HepG2 (cell line): ENCODE data around the gene PRKN. TPM values are rescaled to one million over a fixed set of nuclear protein-coding genes. Genes with fewer than 3 reads are reported as not detected.

ENCODE experiments used
- ATAC-seq: fragments of 200-7000 bp; cut with Tn5 transposase; 3 replicates; pipeline ENCODE4 v1.9.1; 2020; ENCODE audit warnings: mild to moderate bottlenecking, moderate library complexity
- BruUV-seq: library from RNA; stranded (reverse); fragments of 400-500 nt; replicated peaks from 2 replicates; lab custom pipeline; 2021; lab: Mats Ljungman, UMichigan
- CTCF ChIA-PET: fragments of 300-600 bp; formaldehyde crosslinking; extraction: SDS; loops from one replicate; lab custom pipeline; 2021; ENCODE audit warnings: low total read pairs, inconsistent platforms, low intra/inter-chr PET ratio; lab: Yijun Ruan, JAX
- POLR2A ChIA-PET: fragments of 350-600 bp; sonication (Branson Sonifier 250); formaldehyde crosslinking; loops from one replicate; lab custom pipeline; 2020; ENCODE audit warnings: antibody characterized with exemption, inconsistent platforms; lab: Yijun Ruan, JAX
- DNase-seq: peaks from one replicate; pipeline ENCODE4 v3.0.0-alpha.2; 2015; ENCODE audit warnings: low spot score
- FAIRE-seq: peaks from 3 replicates; lab custom pipeline; 2011; peaks lifted over from hg19 to GRCh38; lab: Jason Lieb, UNC
- H2AFZ ChIP-seq: one replicate; pipeline ENCODE4 v1.6.1; 2011; ENCODE audit warnings: low read length, inconsistent platforms
- H3K27ac ChIP-seq: fragments of 300-600 bp; 3 replicates; pipeline ENCODE4 v1.8.0; 2011; ENCODE audit warnings: mixed run types, mild to moderate bottlenecking, mixed read lengths, low read length, inconsistent platforms; ENCODE audit not compliant: insufficient read depth; ENCODE audit errors: extremely low read length
- H3K27me3 ChIP-seq, 2 experiments: fragments of 200-600 bp in 1 of 2; 2 replicates in 1 of 2; 3 replicates in 1 of 2; pipeline versions ENCODE4 v1.6.0 to v1.8.0; 2011; ENCODE audit warnings: low read length in 2 of 2, mild to moderate bottlenecking in 2 of 2, moderate library complexity in 2 of 2, inconsistent platforms in 1 of 2; ENCODE audit not compliant: insufficient read depth in 2 of 2, control insufficient read depth in 1 of 2
- H3K36me3 ChIP-seq, 2 experiments: fragments of 200-600 bp in 1 of 2; replicated peaks in 1 of 2; 2 replicates in 1 of 2; 3 replicates in 1 of 2; pipeline versions ENCODE4 v1.5.1 to v1.8.0; 2011; ENCODE audit warnings: low read length in 2 of 2, inconsistent platforms in 1 of 2; ENCODE audit not compliant: insufficient read depth in 2 of 2, control insufficient read depth in 1 of 2
- H3K4me1 ChIP-seq: 2 replicates; pipeline ENCODE4 v1.5.1; 2012; ENCODE audit warnings: low read length, inconsistent platforms; ENCODE audit not compliant: insufficient read depth
- H3K4me2 ChIP-seq: 2 replicates; pipeline ENCODE4 v1.6.0; 2011; ENCODE audit warnings: low read depth, low read length, inconsistent platforms
- H3K4me3 ChIP-seq, 3 experiments: fragments of 200-600 bp in 1 of 3; sonication (generic), shearing (Covaris generic) in 1 of 3; replicated peaks in 1 of 3; 2 replicates each; pipeline ENCODE4 v1.5.1; 2011 to 2016; ENCODE audit warnings: low read length in 3 of 3, inconsistent platforms in 2 of 3, low read depth in 2 of 3, mild to moderate bottlenecking in 2 of 3, control low read depth in 1 of 3, mixed read lengths in 1 of 3; ENCODE audit not compliant: insufficient read depth in 1 of 3
- H3K79me2 ChIP-seq: one replicate; pipeline ENCODE4 v1.6.1; 2011; ENCODE audit warnings: low read length, inconsistent platforms; ENCODE audit not compliant: insufficient read depth
- H3K9ac ChIP-seq: 2 replicates; pipeline ENCODE4 v1.6.0; 2011; ENCODE audit warnings: mild to moderate bottlenecking, low read depth, low read length, inconsistent platforms; ENCODE audit not compliant: insufficient read depth
- H3K9me3 ChIP-seq: 2 replicates; pipeline ENCODE4 v1.5.1; 2012; ENCODE audit warnings: mild to moderate bottlenecking, low read length
- H4K20me1 ChIP-seq: 2 replicates; pipeline ENCODE4 v1.6.0; 2011; ENCODE audit warnings: inconsistent platforms, mild to moderate bottlenecking, low read length, moderate library complexity; ENCODE audit not compliant: insufficient read depth
- ATF1 ChIP-seq: IDR thresholded peaks from 2 replicates; pipeline ENCODE4 v1.6.1; 2016; ENCODE audit warnings: mild to moderate bottlenecking, control low read depth
- IKZF5 ChIP-seq: IDR thresholded peaks from 2 replicates; pipeline ENCODE4 v1.6.1; 2018; ENCODE audit warnings: missing genetic modification reagents, mild to moderate bottlenecking, missing compliant biosample characterization
- IRF2 ChIP-seq: IDR thresholded peaks from 2 replicates; pipeline ENCODE4 v1.6.1; 2018; ENCODE audit warnings: missing genetic modification reagents, missing compliant biosample characterization
- MXI1 ChIP-seq: IDR thresholded peaks from 3 replicates; pipeline ENCODE4 v1.6.1; 2012; ENCODE audit warnings: low read depth, low read length, inconsistent platforms, borderline replicate concordance
- RBFOX2 ChIP-seq: fragments of 200-400 bp; formaldehyde crosslinking; IDR thresholded peaks from 2 replicates; pipeline ENCODE4 v1.6.1; 2017; ENCODE audit warnings: low read depth, mild to moderate bottlenecking, low read length
- RFX5 ChIP-seq: IDR thresholded peaks from 2 replicates; pipeline ENCODE4 v1.6.1; 2011; ENCODE audit warnings: low read depth, low read length, improper control_type of control experiment
- TGIF2 ChIP-seq: IDR thresholded peaks from 2 replicates; pipeline ENCODE4 v1.6.1; 2016; ENCODE audit warnings: control low read depth, missing compliant biosample characterization
- ZNF275 ChIP-seq: sonication (generic); formaldehyde crosslinking; IDR thresholded peaks from 2 replicates; pipeline ENCODE4 v1.8.0; 2022; ENCODE audit warnings: missing genetic modification reagents, mild to moderate bottlenecking, inconsistent platforms, borderline replicate concordance
- ZNF367 ChIP-seq: sonication (generic); formaldehyde crosslinking; IDR thresholded peaks from 2 replicates; pipeline ENCODE4 v1.4.0; 2020; ENCODE audit warnings: missing genetic modification reagents, borderline replicate concordance
- ZNF570 ChIP-seq: sonication (generic); formaldehyde crosslinking; IDR thresholded peaks from 2 replicates; pipeline ENCODE4 v1.4.0; 2020; ENCODE audit warnings: mild to moderate bottlenecking, missing genetic modification reagents, borderline replicate concordance
- WGBS: methylation state at CpG from one replicate; pipeline ENCODE4 v1.1.6; 2017; ENCODE audit warnings: low lambda C conversion rate; 5-methylcytosine and 5-hydroxymethylcytosine counted together
- in situ Hi-C: cut with HindIII; loops from 2 replicates; pipeline ENCODE4 v1.10.0; 2017; ENCODE audit warnings: low pct_unique_long_range_greater_than_20kb; ENCODE audit not compliant: extremely low pct_ligation_motif_present
- intact Hi-C: fragments of 100-400 bp; cut with micrococcal nuclease; formaldehyde crosslinking; loops from one replicate; pipeline ENCODE4 v1.10.0; 2022; ENCODE audit not compliant: unreplicated experiment
- polyA plus RNA-seq, 8 experiments: library from polyadenylated mRNA; depleted of rRNA in 3 of 8; stranded (reverse) in 7 of 8; unstranded in 1 of 8; fragments of >200 nt; fragmentation: Illumina TruSeq in 4 of 8; extraction: Trizol in 4 of 8; gene quantifications; 2 replicates each; pipeline versions ENCODE4 v1.2.1 to v1.2.3, GENCODE V29; 2011 to 2016; ENCODE audit warnings: low read depth in 4 of 8, missing spikeins in 1 of 8, mixed read lengths in 1 of 8; ENCODE audit not compliant: insufficient read depth in 1 of 8
- total RNA-seq, 5 experiments: library from RNA; depleted of rRNA; stranded (reverse); fragments of >200 nt; fragmentation: Illumina TruSeq; extraction: Trizol; gene quantifications; 2 replicates each; pipeline ENCODE4 v1.2.3, GENCODE V29; 2016; ENCODE audit warnings: low read depth in 1 of 5
- TF ChIP-seq, protein P1 (sequence below): IDR thresholded peaks from 2 replicates; pipeline ENCODE4 v1.6.1; 2018; ENCODE audit warnings: missing genetic modification reagents
- TF ChIP-seq, protein P2 (sequence below): sonication (generic); formaldehyde crosslinking; IDR thresholded peaks from 2 replicates; pipeline ENCODE4 v1.5.0; 2020; ENCODE audit warnings: mild to moderate bottlenecking, low read depth, missing genetic modification reagents, borderline replicate concordance
- TF ChIP-seq, protein P3 (sequence below): sonication (generic); formaldehyde crosslinking; IDR thresholded peaks from 2 replicates; pipeline ENCODE4 v1.8.1; 2022; ENCODE audit warnings: mild to moderate bottlenecking, missing genetic modification reagents
- TF ChIP-seq, protein P4 (sequence below): IDR thresholded peaks from 2 replicates; pipeline ENCODE4 v1.6.1; 2016; ENCODE audit warnings: mild to moderate bottlenecking

PRKN gene
- total and polyA plus RNA-seq, 2 of the 13 experiments (the other 11 are each of a cell fraction or from before 2014, with no cell fraction given), result 0.31 to 0.44 TPM

DNA sequence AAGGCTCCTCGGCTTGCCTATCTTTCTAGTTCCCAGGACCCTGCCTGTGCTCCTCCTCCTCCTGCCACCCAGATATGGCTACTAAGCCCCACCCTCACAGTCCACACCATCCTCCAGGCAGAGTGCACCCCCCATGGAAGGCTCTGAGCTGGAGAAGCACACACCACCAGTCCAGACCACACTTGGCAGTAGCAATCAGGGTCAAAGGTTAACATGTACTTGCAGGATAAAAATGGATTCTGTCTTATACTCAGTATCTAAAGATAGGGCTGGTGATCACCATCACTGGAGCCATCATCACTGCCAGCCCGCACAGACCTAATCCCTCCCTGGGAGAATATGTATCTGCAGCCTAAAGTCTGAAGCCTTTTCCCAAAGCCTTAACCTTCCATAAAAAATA is 83.4 kb downstream of the PRKN start (continued):
- TF ChIP-seq, protein P1, sequence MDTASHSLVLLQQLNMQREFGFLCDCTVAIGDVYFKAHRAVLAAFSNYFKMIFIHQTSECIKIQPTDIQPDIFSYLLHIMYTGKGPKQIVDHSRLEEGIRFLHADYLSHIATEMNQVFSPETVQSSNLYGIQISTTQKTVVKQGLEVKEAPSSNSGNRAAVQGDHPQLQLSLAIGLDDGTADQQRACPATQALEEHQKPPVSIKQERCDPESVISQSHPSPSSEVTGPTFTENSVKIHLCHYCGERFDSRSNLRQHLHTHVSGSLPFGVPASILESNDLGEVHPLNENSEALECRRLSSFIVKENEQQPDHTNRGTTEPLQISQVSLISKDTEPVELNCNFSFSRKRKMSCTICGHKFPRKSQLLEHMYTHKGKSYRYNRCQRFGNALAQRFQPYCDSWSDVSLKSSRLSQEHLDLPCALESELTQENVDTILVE (CRISPR knock-in tag), result no peak
- TF ChIP-seq IKZF5 (CRISPR knock-in tag) (no peak), ZNF367 (no peak), IRF2 (no peak), ZNF275 (no peak), RBFOX2 (no peak)
- TF ChIP-seq, protein P2, sequence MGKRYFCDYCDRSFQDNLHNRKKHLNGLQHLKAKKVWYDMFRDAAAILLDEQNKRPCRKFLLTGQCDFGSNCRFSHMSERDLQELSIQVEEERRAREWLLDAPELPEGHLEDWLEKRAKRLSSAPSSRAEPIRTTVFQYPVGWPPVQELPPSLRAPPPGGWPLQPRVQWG (CRISPR knock-in tag), result no peak
- TF ChIP-seq, all 625 proteins: peak for 0

GRCh38 chr6:162640756-162641155 is 86.8 kb downstream of the PRKN start:
- Histone ChIP-seq H3K27ac (no peak overlapping the region), H3K4me3 (no peak overlapping the region), H3K79me2 (no peaks in the 10 kb centered on the region), H2AFZ (no peak overlapping the region), H3K9me3 (peaks cover 5% of the 10 kb centered on the region; the same call in 1 of the 2 replicates), H3K4me1 (no peaks in the 10 kb centered on the region), H3K4me2 (no peak overlapping the region), H3K27me3 (no peaks in the 10 kb centered on the region), H3K9ac (no peak overlapping the region), H4K20me1 (no peaks in the 10 kb centered on the region), H3K36me3 (no peaks in the 10 kb centered on the region)
- ATAC-seq (no peak), FAIRE-seq (no peak), DNase-seq (no peak)
- BruUV-seq, result no TSS peak
- ChIA-PET POLR2A (no interaction called here), CTCF (no interaction called here)
- TF ChIP-seq MXI1 (no peak), RFX5 (no peak), ZNF570 (no peak), ATF1 (CRISPR knock-in tag) (no peak), TGIF2 (no peak)
- TF ChIP-seq, protein P3, sequence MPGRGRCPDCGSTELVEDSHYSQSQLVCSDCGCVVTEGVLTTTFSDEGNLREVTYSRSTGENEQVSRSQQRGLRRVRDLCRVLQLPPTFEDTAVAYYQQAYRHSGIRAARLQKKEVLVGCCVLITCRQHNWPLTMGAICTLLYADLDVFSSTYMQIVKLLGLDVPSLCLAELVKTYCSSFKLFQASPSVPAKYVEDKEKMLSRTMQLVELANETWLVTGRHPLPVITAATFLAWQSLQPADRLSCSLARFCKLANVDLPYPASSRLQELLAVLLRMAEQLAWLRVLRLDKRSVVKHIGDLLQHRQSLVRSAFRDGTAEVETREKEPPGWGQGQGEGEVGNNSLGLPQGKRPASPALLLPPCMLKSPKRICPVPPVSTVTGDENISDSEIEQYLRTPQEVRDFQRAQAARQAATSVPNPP (CRISPR knock-in tag), result no peak
- TF ChIP-seq, protein P4, sequence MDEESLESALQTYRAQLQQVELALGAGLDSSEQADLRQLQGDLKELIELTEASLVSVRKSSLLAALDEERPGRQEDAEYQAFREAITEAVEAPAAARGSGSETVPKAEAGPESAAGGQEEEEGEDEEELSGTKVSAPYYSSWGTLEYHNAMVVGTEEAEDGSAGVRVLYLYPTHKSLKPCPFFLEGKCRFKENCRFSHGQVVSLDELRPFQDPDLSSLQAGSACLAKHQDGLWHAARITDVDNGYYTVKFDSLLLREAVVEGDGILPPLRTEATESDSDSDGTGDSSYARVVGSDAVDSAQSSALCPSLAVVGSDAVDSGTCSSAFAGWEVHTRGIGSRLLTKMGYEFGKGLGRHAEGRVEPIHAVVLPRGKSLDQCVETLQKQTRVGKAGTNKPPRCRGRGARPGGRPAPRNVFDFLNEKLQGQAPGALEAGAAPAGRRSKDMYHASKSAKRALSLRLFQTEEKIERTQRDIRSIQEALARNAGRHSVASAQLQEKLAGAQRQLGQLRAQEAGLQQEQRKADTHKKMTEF (CRISPR knock-in tag), result no peak
- intact Hi-C loops, result no loop called here
- in situ Hi-C loops, result no loop called here
- WGBS, result 20% methylated on average over 1 of the region's 1 CpG
